Astrocyte (in vitro differentiated cells and primary cell): ENCODE data around the gene CYB5R4.

ENCODE experiments used
- EZH2 ChIP-seq: IDR thresholded peaks from 2 replicates; pipeline ENCODE4 v1.6.1; 2012; ENCODE audit warnings: mild to moderate bottlenecking, low read length, inconsistent platforms; ENCODE audit not compliant: insufficient read depth
- TF ChIP-seq, protein P1 (sequence below): IDR thresholded peaks from 2 replicates; pipeline ENCODE4 v1.5.1; 2011; ENCODE audit warnings: low read depth, mild to moderate bottlenecking, inconsistent platforms, low read length, moderate library complexity; ENCODE audit not compliant: insufficient read depth

- TF ChIP-seq, protein P1, sequence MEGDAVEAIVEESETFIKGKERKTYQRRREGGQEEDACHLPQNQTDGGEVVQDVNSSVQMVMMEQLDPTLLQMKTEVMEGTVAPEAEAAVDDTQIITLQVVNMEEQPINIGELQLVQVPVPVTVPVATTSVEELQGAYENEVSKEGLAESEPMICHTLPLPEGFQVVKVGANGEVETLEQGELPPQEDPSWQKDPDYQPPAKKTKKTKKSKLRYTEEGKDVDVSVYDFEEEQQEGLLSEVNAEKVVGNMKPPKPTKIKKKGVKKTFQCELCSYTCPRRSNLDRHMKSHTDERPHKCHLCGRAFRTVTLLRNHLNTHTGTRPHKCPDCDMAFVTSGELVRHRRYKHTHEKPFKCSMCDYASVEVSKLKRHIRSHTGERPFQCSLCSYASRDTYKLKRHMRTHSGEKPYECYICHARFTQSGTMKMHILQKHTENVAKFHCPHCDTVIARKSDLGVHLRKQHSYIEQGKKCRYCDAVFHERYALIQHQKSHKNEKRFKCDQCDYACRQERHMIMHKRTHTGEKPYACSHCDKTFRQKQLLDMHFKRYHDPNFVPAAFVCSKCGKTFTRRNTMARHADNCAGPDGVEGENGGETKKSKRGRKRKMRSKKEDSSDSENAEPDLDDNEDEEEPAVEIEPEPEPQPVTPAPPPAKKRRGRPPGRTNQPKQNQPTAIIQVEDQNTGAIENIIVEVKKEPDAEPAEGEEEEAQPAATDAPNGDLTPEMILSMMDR, result no peak
- TF ChIP-seq EZH2, result no peak
Measured at GRCh38 chr6:83875843-83876242, 16.4 kb downstream of the CYB5R4 start.
